Neural cell (in vitro differentiated cells): ENCODE results near the gene NSL1. TPM values are rescaled to one million over a fixed set of nuclear protein-coding genes. Genes with fewer than 3 reads are reported as not detected.

Source experiments
- H2AFZ ChIP-seq: fragments of 200-600, 300-800 bp; sonication (generic), shearing (Covaris generic); 2 replicates; pipeline ENCODE4 v1.6.0; 2014; ENCODE audit warnings: low read depth, mild to moderate bottlenecking, antibody characterized with exemption, low read length, moderate library complexity
- H3F3A ChIP-seq: fragments of 200-600 bp; shearing (Covaris generic); 2 replicates; pipeline ENCODE4 v1.6.1; 2016; ENCODE audit warnings: mild to moderate bottlenecking, moderate library complexity, mixed read lengths, antibody characterized with exemption, low read length; ENCODE audit not compliant: insufficient read depth, poor library complexity, severe bottlenecking
- H3K27ac ChIP-seq: fragments of 200-600, 300-800 bp; sonication (generic), shearing (Covaris generic); 2 replicates; pipeline ENCODE4 v1.5.1; 2014; ENCODE audit warnings: mild to moderate bottlenecking, low read length, moderate library complexity
- H3K27me3 ChIP-seq: fragments of 300-800, 200-600 bp; sonication (generic), shearing (Covaris generic); 2 replicates; pipeline ENCODE4 v1.6.0; 2014; ENCODE audit warnings: mild to moderate bottlenecking, low read depth, low read length, moderate library complexity; ENCODE audit not compliant: insufficient read depth
- H3K36me3 ChIP-seq: fragments of 300-800, 200-600 bp; sonication (generic), shearing (Covaris generic); 2 replicates; pipeline ENCODE4 v1.5.1; 2014; ENCODE audit warnings: mild to moderate bottlenecking, antibody characterized with exemption, low read length, moderate library complexity; ENCODE audit not compliant: insufficient read depth
- H3K4me2 ChIP-seq: fragments of 300-800, 200-600 bp; sonication (generic), shearing (Covaris generic); 2 replicates; pipeline ENCODE4 v1.6.0; 2014; ENCODE audit warnings: mild to moderate bottlenecking, low read length
- H3K4me3 ChIP-seq: fragments of 300-800, 200-600 bp; sonication (generic), shearing (Covaris generic); 2 replicates; pipeline ENCODE4 v1.5.1; 2014; ENCODE audit warnings: mild to moderate bottlenecking, low read length, moderate library complexity
- H3K79me2 ChIP-seq: fragments of 200-600 bp; shearing (Covaris generic); replicated peaks from 2 replicates; pipeline ENCODE4 v1.6.0; 2014; ENCODE audit warnings: mild to moderate bottlenecking, low read length, moderate library complexity; ENCODE audit not compliant: insufficient read depth
- H3K9ac ChIP-seq: fragments of 300-800, 200-600 bp; sonication (generic), shearing (Covaris generic); 2 replicates; pipeline ENCODE4 v1.6.1; 2016; ENCODE audit warnings: mild to moderate bottlenecking, low read length, mixed read lengths
- H3K9me2 ChIP-seq: fragments of 200-600 bp; shearing (Covaris generic); 2 replicates; pipeline ENCODE4 v1.6.1; 2016; ENCODE audit warnings: mild to moderate bottlenecking, low read length, mixed read lengths; ENCODE audit not compliant: insufficient read depth
- H3K9me3 ChIP-seq: fragments of 200-600, 300-800 bp; sonication (generic), shearing (Covaris generic); 2 replicates; pipeline ENCODE4 v1.6.1; 2016; ENCODE audit warnings: mild to moderate bottlenecking, mixed run types, low read length, moderate library complexity, mixed read lengths
- H4K20me1 ChIP-seq: fragments of 200-600 bp; shearing (Covaris generic); 2 replicates; pipeline ENCODE4 v1.6.1; 2016; ENCODE audit warnings: mild to moderate bottlenecking, mixed run types; ENCODE audit not compliant: insufficient read depth
- EP300 ChIP-seq: fragments of 450-650 bp; conservative IDR thresholded peaks from 2 replicates; pipeline ENCODE4 v1.6.1; 2014; ENCODE audit warnings: antibody characterized with exemption, mild to moderate bottlenecking, moderate library complexity; ENCODE audit not compliant: poor library complexity, severe bottlenecking
- EZH2 ChIP-seq: fragments of 200-600, 300-800 bp; shearing (Covaris generic), sonication (generic); IDR thresholded peaks from 2 replicates; pipeline ENCODE4 v1.6.1; 2014; ENCODE audit warnings: antibody characterized with exemption, low read length, borderline replicate concordance, mild to moderate bottlenecking; ENCODE audit not compliant: insufficient read depth, poor library complexity, severe bottlenecking
- MXI1 ChIP-seq: fragments of 450-650 bp; conservative IDR thresholded peaks from 2 replicates; pipeline ENCODE4 v1.6.1; 2014; ENCODE audit warnings: antibody characterized with exemption, mild to moderate bottlenecking; ENCODE audit not compliant: poor library complexity, severe bottlenecking
- POLR2AphosphoS5 ChIP-seq: IDR thresholded peaks from 2 replicates; pipeline ENCODE4 v1.6.1; 2012
- RAD21 ChIP-seq: fragments of 450-650 bp; conservative IDR thresholded peaks from 2 replicates; pipeline ENCODE4 v1.6.1; 2014; ENCODE audit warnings: antibody characterized with exemption, mild to moderate bottlenecking, moderate library complexity
- SMC3 ChIP-seq: fragments of 450-650 bp; conservative IDR thresholded peaks from 2 replicates; pipeline ENCODE4 v1.6.1; 2014; ENCODE audit warnings: antibody characterized with exemption, mild to moderate bottlenecking, moderate library complexity; ENCODE audit not compliant: poor library complexity
- TAF1 ChIP-seq: IDR thresholded peaks from 2 replicates; pipeline ENCODE4 v1.6.1; 2012; ENCODE audit warnings: low read depth
- polyA plus RNA-seq: library from polyadenylated mRNA; depleted of rRNA; stranded (reverse); fragments of >200 nt; gene quantifications from 2 replicates; pipeline ENCODE4 v1.2.3, GENCODE V29; 2014
- TF ChIP-seq, protein P1 (sequence below): fragments of 450-650 bp; IDR thresholded peaks from 2 replicates; pipeline ENCODE4 v1.5.1; 2014; ENCODE audit warnings: antibody characterized with exemption, mild to moderate bottlenecking, moderate library complexity; ENCODE audit not compliant: poor library complexity, severe bottlenecking
- TF ChIP-seq, protein P2 (sequence below): IDR thresholded peaks from 2 replicates; pipeline ENCODE4 v1.6.1; 2012; ENCODE audit warnings: borderline replicate concordance

NSL1 gene
- polyA plus RNA-seq, 1 donor from 2014 or later, result 40.4 TPM

DNA sequence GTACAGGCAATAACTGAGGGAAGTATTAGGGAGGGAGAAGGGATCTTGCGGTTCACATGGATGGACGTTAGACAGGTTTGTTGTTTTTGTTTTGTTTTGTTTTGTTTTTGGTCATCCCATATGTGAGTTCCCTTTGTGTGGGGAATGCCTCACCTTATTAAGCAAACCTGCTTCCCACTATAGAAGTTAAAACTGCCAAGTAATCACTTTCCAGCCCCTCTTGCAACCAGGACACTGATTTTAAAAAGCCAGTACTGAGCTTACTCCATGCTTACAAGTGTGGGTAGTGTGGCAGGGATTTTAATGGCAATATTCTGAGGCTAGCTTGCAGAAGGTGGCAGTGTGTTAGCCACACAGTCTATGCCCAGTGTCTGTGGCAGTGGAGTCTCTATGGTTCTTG is 29.4 kb upstream of the NSL1 start:
- Histone ChIP-seq H3K9ac (no peak overlapping the region), H3K4me2 (no peak overlapping the region), H3K79me2 (no peaks in the 10 kb centered on the region), H3K9me2 (no peaks in the 10 kb centered on the region), H3K36me3 (no peaks in the 10 kb centered on the region), H4K20me1 (no peaks in the 10 kb centered on the region), H3F3A (no peaks in the 10 kb centered on the region), H2AFZ (no peak overlapping the region), H3K27ac (no peak overlapping the region), H3K9me3 (no peaks in the 10 kb centered on the region), H3K4me3 (no peak overlapping the region), H3K27me3 (no peaks in the 10 kb centered on the region)
- no peak for TF ChIP-seq SMC3
- TF ChIP-seq, protein P1, sequence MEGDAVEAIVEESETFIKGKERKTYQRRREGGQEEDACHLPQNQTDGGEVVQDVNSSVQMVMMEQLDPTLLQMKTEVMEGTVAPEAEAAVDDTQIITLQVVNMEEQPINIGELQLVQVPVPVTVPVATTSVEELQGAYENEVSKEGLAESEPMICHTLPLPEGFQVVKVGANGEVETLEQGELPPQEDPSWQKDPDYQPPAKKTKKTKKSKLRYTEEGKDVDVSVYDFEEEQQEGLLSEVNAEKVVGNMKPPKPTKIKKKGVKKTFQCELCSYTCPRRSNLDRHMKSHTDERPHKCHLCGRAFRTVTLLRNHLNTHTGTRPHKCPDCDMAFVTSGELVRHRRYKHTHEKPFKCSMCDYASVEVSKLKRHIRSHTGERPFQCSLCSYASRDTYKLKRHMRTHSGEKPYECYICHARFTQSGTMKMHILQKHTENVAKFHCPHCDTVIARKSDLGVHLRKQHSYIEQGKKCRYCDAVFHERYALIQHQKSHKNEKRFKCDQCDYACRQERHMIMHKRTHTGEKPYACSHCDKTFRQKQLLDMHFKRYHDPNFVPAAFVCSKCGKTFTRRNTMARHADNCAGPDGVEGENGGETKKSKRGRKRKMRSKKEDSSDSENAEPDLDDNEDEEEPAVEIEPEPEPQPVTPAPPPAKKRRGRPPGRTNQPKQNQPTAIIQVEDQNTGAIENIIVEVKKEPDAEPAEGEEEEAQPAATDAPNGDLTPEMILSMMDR, result no peak
- TF ChIP-seq RAD21, result no peak
- no peak for TF ChIP-seq EZH2
- TF ChIP-seq EP300, result no peak
- no peak for TF ChIP-seq POLR2AphosphoS5

DNA sequence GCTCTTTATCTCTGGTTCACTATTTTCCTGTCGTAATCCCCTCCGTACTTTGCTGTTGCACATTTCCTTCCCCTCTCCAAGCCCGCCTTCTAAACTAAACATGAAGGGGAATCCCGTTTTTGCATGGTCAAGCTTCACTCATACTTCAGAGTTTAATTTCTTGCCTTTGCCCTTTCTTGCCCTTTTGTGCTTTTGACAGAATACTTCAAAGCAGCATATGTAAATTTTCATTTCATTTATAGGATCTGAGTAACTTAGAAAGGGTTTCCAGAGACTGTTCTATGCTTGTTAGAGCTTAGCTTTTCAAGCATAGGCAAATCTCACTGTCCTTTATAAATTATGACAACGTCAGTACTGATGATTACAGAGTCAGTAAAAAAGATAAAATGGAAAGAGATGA is 28.1 kb upstream of the NSL1 start:
- Histone ChIP-seq H3K27me3 (no peaks in the 10 kb centered on the region), H3K4me3 (no peak overlapping the region), H3K27ac (no peak overlapping the region), H4K20me1 (no peaks in the 10 kb centered on the region), H3F3A (no peaks in the 10 kb centered on the region), H3K36me3 (no peaks in the 10 kb centered on the region), H2AFZ (no peak overlapping the region), H3K9me3 (no peaks in the 10 kb centered on the region), H3K9me2 (no peaks in the 10 kb centered on the region), H3K79me2 (no peaks in the 10 kb centered on the region), H3K9ac (no peak overlapping the region), H3K4me2 (no peak overlapping the region)
- no peak for TF ChIP-seq EP300
- no peak for TF ChIP-seq SMC3
- no peak for TF ChIP-seq POLR2AphosphoS5
- no peak for TF ChIP-seq MXI1
- TF ChIP-seq TAF1, result no peak
- TF ChIP-seq, protein P2, sequence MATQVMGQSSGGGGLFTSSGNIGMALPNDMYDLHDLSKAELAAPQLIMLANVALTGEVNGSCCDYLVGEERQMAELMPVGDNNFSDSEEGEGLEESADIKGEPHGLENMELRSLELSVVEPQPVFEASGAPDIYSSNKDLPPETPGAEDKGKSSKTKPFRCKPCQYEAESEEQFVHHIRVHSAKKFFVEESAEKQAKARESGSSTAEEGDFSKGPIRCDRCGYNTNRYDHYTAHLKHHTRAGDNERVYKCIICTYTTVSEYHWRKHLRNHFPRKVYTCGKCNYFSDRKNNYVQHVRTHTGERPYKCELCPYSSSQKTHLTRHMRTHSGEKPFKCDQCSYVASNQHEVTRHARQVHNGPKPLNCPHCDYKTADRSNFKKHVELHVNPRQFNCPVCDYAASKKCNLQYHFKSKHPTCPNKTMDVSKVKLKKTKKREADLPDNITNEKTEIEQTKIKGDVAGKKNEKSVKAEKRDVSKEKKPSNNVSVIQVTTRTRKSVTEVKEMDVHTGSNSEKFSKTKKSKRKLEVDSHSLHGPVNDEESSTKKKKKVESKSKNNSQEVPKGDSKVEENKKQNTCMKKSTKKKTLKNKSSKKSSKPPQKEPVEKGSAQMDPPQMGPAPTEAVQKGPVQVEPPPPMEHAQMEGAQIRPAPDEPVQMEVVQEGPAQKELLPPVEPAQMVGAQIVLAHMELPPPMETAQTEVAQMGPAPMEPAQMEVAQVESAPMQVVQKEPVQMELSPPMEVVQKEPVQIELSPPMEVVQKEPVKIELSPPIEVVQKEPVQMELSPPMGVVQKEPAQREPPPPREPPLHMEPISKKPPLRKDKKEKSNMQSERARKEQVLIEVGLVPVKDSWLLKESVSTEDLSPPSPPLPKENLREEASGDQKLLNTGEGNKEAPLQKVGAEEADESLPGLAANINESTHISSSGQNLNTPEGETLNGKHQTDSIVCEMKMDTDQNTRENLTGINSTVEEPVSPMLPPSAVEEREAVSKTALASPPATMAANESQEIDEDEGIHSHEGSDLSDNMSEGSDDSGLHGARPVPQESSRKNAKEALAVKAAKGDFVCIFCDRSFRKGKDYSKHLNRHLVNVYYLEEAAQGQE, result no peak
- TF ChIP-seq RAD21, result no peak
- TF ChIP-seq, protein P1, result no peak
- TF ChIP-seq EZH2, result no peak
